HUDEP-2 (cell line): Measurements from ENCODE around the gene RHD.
"Not testable (repeated sequence)": the region's sequence is repeated elsewhere in the genome, so short reads cannot be mapped to it uniquely, and the experiment has no call there.

Source experiments
- DNase-seq, 76 experiments: peaks; one replicate each; lab custom pipeline; 2025; ENCODE audit not compliant: unreplicated experiment in 76 of 76; lab: John Stamatoyannopoulos, UW

RHD gene

DNA sequence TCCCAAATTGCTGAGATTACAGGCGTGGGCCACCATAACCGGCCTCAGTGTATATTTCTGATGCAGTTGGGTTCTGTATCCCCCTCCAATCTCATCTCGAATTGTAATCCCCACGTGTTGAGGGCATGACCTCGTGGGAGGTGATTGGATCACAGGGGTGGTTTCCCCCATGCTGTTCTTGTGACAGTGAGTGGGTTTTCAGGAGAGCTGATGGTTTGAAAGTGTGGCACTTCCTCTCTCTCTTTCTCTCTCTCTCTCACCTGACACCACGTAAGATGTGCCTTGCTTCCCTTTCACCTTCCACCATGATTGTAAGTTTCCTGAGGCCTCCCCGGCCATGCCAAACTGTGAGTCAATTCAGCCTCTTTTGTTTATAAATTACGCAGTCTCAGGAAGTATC is 24.2 kb downstream of the RHD start:
- not testable (repeated sequence) for DNase-seq

DNA sequence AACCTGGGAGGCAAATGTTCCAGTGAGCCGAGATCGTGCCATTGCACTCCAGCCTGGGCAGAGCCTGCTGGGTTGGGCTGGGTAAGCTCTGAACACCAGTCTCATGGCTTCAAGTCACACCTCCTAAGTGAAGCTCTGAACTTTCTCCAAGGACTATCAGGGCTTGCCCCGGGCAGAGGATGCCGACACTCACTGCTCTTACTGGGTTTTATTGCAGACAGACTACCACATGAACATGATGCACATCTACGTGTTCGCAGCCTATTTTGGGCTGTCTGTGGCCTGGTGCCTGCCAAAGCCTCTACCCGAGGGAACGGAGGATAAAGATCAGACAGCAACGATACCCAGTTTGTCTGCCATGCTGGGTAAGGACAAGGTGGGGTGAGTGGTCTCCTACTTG is 28.4 kb downstream of the RHD start:
- not testable (repeated sequence) for DNase-seq

DNA sequence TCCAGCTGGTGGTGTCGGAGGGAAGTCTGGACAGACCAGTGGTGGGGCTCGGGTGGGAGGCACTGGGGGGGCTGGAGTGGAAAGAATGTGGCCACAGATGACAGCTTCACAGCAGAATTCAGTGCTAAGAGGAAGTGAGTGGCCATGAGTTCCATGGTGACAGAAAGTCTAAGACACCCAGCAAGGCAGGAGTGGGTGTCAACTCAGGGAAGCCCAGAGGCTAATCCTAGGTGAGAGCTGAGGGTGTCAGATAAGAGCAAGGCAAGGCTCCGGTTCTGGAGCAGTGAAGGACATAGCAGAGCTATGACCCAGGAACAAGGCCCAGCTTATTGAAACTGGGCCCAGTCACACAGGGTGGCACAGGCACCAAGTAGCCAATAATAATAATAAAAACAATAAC is 30.0 kb downstream of the RHD start:
- peak in 41 of 76 experiments; percentile 3 to 82 (median 51) for DNase-seq

DNA sequence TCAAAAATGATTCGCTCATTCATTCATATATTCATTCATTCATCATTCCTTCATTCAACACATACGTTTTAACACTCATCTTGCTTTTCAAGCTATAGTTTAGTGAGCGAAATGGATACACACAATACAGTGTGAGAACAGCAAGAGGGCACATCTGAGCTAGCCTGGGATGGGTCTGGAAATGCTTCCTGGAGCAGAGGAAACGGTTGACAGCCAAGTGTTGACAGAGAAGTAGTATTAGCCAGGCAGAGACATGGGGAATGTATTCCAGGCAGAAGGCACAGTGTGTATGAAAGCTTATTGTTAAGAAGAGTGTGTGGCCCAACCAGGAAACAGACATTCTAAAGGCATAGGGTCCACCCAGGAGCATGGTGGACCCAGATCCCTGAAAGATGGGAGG is 32.6 kb downstream of the RHD start:
- not testable (repeated sequence) for DNase-seq

DNA sequence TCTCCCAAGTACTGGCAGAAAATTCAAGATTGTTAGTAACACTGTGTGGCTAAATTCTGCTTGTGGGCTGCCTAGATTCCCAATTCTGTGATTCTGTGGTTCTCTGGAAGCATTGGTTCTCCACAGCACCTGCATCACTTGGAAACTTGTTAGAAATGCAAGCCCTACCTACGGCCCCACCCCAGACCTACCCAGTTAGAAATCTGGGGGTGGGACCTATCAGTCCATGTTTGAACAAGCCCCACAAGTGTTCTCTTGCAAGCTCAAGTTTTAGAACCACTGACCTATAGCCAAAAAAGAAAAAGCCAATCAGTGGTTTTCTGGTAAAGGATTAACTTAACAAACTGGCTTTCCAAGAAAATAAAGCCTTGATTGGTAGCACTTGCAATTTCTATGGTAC is 35.9 kb downstream of the RHD start:
- DNase-seq, result not testable (repeated sequence)

DNA sequence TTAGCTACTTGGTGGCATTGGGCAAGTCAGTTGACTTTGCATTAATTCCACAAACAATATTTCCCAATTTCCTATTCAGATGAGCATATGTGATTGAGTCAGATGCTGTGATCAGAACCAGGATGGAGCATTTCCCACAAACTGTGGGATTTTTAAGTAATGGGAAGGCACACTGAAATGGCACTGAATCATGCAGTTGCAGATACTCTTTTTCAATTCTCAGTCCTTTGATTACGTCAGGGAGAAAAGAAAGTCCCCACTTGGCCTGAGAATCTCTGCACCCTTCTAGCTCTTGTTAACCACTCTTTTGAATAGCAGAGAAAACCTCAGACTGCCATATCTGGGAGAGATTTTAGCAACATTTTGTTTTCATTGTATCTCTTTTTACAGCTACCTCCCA is 36.8 kb downstream of the RHD start:
- DNase-seq, result not testable (repeated sequence)

DNA sequence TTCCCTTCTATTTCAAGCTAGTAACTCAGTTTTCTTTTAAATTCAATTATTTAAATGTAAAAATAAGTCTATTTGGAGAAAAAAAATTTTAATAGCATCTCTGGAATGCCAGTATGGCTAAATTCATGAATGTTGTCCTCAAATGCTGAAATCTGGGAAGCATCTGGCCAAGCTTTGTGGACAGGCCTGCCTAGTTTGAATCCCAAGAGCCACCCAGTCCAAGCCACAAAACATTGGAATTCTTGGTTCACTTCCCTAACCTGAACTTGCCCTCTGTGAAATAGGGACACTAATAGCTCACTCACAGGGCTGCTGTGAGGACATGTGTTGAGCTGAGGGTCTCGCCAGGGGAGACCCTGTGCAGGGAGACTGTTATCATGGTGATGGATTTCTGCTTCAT is 37.2 kb downstream of the RHD start:
- DNase-seq, result not testable (repeated sequence)

DNA sequence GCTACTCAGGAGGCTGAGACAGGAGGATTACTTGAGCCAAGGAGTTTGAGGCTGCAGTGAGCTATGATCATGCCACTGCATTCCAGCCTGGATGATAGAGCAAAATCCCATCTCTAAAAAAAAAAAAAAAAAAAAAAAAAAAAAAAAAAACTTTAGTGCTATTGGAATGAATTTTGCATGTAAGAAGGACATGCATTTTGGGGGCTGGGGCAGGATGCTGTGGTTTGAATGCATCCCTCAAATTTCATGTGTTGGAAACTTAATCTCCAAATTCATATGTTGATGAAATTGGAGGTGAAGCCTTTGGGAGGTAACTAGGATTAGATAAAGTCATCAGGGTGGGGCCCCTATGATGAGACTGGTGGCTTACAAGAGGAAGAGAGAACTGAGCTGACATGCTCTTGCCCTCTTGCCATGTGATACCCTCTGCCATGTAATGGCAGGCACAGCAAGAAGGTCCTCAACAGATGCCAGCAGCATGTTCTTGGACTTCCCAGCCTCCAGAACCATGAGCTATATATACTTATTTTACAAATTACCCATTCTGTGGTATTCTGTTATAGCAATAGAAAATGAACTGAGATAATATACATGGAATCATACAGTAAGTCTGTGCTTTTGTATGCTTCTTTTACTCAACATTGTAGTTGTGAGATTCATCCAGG is 40.6 kb downstream of the RHD start:
- peak in 1 of 76 experiments; percentile 14 for DNase-seq

DNA sequence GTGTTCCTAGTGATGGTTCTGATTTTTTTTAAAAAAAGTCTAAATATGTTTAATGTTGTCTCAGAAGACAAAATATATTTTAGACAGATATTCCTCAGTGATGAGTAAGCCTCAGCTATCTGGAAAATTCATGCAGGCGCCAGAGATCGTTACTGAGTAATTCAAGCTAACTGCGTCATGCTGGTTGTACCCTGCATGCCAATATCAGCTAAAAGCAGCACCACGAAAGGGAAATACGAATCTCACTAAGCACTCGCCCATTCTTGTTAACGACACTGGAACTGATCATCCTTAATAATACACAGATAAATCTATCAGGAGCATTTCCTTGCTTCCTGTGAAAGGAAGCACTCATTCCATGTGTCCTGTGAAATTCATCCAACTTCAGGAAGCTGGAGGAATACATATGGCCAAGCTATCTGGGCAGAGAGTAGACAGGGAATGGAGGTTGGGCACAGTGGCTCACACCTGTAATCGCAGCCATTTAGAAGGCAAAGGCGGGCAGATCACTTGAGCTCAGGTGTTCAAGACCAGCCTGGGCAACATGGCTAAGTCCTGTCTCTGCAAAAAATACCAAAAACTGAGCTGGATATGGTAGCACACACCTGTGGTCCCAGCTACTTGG is 48.1 kb downstream of the RHD start:
- DNase-seq, result peak in 29 of 76 experiments; percentile 12 to 67 (median 33)

DNA sequence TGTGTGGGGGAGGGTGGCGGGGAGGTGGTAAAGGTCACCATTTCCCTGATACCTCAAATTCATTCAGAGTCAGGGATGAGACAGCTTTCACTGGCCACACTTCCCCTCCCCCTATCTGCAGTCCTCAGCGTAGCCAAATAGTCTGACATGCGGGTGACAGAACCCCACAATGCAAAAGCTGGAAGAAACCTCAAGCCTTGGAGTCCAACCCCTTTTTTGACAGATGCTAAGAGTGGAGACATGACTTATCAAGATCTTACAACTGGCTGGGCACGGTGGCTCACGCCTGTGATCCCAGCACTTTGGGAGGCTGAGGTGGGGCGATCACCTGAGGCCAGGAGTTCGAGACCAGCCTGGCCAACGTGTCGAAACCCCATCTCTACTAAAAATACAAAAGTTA is 49.8 kb downstream of the RHD start:
- peak in 3 of 76 experiments; percentile 2 to 16 (median 11) for DNase-seq

DNA sequence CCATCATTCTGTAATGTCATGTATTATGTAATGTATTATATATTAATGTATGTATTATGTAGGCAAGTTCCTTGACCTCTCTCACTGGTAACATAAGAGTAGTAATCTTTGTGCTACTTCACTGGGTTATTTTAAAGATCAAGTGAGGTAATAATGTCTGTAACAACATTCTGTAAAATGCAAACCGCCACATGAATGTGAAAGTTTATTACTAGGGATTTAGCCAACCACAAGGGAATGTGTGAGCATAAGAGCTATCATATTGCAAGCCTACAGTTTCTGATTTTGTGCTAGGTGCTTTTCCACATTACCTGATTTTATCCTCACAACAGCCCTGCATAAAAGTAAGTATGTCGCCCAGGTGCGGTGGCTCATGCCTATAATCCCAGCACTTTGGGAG is 52.1 kb downstream of the RHD start:
- DNase-seq, result not testable (repeated sequence)

DNA sequence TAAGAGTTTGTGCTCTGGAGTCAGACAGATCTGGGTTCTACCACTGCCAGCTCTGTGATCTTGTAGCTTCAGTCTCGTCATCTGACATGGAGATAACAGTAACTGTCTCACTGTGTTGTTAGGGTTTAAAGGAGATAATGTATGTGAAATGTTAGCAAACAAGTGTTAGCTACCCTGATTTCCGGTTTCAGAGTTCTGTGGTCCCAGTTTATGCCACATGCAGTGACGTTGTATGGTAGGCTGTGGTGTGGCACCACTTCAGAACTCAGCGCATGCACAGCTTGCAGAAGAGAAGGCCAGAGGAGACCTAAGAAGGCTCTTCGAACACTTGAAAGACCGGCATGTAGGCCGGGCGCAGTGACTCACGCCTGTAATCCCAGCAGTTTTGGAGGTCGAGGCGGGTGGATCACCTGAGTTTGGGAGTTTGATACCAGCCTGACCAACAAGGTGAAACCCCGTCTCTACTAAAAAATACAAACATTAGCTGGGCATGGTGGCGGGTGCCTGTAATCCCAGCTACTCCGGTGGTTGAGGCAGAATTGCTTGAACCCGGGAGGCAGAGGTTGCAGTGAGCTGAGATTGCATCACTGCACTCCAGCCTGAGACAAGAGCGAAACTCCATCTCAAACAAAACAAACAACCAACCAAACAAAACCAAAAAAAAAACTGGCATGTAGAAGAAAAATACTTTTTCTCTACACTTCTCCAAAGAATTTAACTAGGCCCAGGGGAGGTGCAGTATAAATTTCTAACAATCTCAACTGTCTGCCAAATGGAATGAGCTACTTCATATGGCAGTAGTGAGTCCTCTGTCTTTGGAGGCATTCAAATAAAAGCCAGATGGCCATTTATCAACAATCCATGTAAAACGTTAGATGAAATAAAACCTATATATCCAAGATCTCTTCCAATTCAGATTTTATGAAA is 55.8 kb downstream of the RHD start:
- DNase-seq, result not testable (repeated sequence)

DNA sequence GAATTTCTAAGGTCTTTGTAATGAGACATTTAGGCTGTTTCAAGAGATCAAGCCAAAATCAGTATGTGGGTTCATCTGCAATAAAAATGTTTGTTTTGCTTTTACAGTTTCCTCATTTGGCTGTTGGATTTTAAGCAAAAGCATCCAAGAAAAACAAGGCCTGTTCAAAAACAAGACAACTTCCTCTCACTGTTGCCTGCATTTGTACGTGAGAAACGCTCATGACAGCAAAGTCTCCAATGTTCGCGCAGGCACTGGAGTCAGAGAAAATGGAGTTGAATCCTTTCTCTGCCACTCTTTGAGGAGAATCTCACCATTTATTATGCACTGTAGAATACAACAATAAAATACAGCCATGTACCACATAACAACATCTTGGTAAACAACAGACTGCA is 56.5 kb downstream of the RHD start:
- DNase-seq, result not testable (repeated sequence)

DNA sequence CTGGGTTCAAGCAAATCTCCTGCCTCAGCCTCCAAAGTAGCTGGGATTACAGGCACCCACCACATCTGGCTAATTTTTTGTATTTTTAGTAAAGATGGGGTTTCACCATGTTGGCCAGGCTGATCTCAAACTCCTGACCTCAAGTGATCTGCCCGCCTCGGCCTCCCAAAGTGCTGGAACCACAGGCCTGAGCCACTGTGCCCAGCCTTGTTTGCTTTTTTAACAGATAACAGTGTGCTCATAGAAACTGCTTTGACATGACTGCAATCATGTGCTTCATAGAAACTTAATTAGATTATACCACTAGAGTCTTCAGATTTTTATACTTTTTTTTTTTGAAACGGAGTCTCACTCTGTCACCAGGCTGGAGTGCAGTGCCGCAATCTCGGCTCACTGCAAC is 57.0 kb downstream of the RHD start:
- not testable (repeated sequence) for DNase-seq

DNA sequence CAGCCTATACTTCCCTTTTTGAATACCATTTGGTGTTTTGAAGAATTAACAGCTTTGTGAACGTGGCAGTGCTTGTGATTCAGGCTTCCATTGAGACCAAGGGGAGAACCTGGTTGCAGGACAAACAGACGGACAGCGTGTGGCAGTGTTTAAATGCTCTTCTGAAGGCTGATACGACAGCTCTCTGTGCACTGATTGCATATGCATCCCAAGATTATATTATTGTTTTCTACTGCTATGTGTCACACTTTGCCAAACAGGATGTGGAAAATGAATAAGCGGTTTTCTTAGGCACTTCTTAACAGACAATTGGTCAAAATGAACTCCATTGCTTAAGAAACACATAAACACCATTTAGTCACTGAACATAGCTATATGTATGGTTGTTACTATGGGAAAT is 57.6 kb downstream of the RHD start:
- DNase-seq, result peak in 7 of 76 experiments; percentile 12 to 30 (median 19)

DNA sequence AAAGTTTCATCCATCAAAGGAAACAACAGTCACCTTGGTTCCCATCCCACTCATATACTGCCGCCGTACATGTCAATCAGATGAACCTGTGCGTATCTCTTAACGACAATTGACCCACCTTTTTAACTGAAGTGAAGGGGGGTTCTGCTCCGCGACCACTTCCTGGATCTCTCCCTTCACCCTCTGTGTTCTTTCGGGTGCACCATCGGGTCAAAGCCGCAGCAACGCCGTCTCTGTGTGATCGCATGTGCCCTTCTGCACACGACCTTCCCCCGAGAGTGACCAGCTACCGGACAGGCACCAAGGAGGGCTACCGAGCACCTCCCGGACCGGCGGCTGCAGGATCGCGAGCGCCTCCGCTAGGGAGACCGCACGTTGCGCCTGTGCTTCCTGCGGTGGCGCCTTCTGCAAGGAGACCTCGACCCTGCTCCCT is 64.6 kb downstream of the RHD start:
- peak in 5 of 76 experiments; percentile 20 to 55 (median 34) for DNase-seq

DNA sequence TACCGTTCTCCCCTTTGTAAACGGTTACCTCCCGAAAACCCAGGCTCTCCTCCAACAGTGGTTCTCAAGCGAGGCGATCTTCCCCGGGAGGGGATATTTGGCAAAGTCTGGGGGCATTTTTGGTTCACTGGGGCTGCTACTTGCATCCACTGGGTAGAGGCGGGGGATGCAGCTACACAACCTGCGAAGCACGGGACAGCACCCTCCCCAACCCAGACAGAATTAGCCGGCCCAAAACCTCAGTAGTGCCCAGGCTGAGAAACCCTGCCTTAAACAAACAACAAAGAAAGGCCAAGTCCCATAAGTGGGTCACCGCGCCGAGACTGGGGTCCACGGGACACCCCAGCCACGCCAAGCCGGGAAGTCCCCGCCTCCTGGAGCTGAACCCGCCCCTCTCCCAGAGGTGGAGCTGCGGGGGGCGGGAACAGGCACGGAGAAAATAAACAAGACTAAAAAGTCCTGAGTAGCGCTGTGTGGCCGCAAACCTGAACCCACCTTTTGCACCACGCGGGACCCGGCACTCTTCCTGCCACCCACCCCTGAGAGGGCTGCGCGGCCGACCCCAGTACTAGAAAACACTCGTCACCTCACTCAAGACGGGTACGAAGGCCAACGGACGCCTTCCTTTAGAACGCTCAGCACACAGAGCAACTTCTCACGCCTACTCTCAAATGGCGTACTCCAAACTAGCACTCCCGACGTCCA is 65.3 kb downstream of the RHD start:
- DNase-seq, result not testable (repeated sequence)

DNA sequence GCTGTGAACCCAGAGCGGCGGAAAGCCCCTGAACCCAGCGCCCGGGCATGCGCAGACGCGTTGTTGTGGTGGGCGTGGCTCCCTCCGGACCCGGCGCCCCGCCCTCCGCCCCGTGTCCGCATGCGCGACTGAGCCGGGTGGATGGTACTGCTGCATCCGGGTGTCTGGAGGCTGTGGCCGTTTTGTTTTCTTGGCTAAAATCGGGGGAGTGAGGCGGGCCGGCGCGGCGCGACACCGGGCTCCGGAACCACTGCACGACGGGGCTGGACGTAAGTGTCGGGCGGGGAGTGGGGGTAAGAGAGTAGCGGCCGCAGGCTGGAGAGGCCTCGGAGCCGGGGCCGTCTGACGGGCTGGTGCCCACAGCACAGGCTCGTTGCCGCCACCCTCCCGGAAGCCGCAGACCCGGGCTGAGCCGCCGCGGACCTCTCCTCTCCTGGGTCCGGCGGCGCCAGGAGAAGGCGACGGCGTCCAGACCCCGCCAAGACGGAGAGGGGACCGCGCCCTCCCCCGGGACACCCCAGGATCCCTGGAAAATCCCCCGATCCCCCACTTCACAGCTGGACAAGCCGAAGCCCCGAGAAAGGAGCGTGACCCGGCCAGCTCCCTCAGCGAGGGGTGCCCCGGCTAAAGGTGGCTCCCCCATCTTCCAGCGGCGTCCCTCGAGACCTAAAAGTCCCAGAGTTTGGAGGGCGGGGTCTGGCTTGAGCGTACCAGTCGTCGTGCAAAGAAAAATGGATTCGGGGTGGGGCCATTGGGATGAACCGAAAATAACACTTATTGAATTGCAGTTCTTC is 66.1 kb downstream of the RHD start, which contains the start of gene TMEM50A:
Gene TMEM50A (plus strand): TSS at position 147 of the 794 bp plus-strand sequence. CDS start 2,153 bp downstream, outside the sequence.
- DNase-seq, result peak in 73 of 76 experiments; percentile 11 to 86 (median 74)

DNA sequence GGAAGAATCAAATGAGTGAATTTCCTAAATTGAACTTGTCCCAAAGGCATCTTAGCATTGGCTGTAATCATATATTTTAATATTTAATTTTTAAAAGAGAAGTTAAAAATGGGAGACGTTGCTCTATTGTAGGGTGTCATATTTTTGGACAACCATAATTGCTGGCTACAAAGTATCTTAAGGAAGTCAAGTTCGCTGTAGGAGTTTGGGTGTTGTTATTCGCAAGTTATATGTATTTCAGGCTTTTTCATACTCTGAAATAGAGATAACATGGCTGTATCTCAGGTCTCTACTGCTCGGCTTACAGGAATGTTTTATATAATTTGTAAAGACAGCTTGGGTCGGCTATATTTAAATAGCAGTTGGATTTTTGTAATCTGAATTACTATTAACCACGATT is 66.7 kb downstream of the RHD start:
- no peak for DNase-seq

DNA sequence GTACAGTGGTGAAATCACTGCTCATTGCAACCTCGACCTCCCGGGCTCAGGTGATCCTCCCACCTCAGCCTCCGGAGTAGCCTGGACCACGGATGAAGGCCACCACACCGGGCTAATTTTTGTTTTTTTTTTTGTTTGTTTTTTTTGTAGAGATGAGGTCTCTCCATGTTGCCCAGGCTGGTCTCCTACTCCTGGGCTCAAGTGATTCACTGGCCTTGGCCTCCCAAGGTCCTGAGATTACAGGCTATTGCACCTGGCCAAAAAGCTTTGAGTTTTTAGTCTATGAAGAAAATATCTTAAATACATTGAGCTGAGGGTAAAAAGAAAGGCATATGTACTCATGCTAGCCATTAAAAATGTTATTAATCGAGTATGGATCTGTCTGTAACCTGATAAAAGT is 69.4 kb downstream of the RHD start:
- DNase-seq, result no peak
